ENCODE results near the gene ENTPD2. TPM values are rescaled to one million over a fixed set of nuclear protein-coding genes. Genes with fewer than 3 reads are reported as not detected.
A peak's percentile ranks its signal among the peaks of the same experiment; 100 is the strongest.

ENTPD2 gene
- total RNA-seq (1 to 10 TPM in 8 of 10 donors, under 1 TPM in 2; 0.32 to 2.5 (median 1.6) TPM), polyA plus RNA-seq (1 to 10 TPM in 1 of 2 donors, under 1 TPM in 1; 0.96 to 3.3 TPM)
- long read RNA-seq, donor 1, result 0 reads
- long read RNA-seq, donor 2, result 0 reads
- long read RNA-seq, donor 3, result 0 reads

DNA sequence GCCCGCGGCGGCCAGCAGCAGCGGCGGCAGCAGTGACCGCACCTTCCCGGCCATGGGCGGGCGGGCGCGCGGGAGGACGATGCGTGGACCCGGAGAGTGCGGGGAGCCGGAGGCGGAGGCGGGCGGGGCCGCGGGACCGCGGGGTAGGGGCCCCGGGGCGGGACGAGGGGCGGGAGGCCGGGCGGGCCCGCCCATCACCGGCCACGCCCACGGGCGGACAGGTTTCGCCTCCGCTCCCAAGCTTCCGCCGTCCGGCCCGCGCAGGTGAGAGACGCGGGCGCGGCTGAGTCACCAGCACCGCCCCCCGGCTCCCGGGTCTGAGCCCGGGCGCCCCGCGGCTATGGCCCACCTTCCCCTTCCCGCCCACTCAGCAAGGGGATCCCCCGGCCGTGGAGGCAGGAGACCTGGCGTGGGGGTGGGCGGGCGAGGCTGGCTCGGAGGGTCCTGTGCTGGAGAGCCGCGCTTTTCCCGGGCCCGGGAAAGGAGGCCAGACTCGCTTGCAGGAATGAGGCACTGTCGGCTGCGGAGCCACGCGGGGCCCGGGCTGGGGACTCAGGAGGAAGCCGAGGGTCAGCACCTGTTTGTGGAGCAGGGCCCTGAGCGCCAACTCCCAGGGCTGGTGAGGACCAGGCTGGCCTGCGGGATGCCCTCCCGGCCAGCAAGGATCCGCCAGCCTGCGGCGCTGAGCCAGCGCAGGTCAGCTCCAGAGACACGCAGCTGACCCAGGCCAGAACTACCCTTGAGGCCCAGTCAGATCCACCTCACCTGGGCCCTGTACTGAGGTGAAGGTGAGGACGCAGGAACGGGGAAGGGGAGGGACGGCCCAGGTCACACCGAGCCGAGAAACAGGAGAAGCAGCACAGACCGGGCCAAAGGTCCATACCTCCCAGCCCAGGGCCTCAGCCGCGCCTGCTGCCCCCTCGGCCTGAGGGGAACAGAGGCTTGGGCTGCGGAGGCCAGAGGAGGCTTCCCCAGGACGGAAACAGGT lies at the start of gene ENTPD2:
Gene ENTPD2, minus strand, starts transcription at position 118 of the 988 bp plus-strand sequence. Its CDS starts 64 bp downstream, at position 54.
- H3K27me3 ChIP-seq, result peaks cover 6 to 63% (median 42%) of the 10 kb centered on the region in 7 donors
- peak within 1 kb of the TSS in 9 of 10 donors; percentile 66 to 93 (median 85) for H3K27ac ChIP-seq
- ATAC-seq (peak in 1 of 8 donors; percentile 1), DNase-seq (peak in 1 of 2 donors; percentile 40)
- no peaks in the 10 kb centered on the region for H3K9me3 ChIP-seq
- H3K4me3 ChIP-seq, result peak within 1 kb of the TSS in 9 of 10 donors; percentile 35 to 55 (median 44)
- intact Hi-C loops (cut with DNase I), result no loop called here
- H3K4me1 ChIP-seq, result peaks cover 30 to 50% (median 41%) of the 10 kb centered on the region in 9 donors
- no peaks in the 10 kb centered on the region for H3K36me3 ChIP-seq
- WGBS, 2 donors, result 21 to 28% methylated on average over 67 to 90 of the region's 90 CpGs
- TF ChIP-seq, protein P1, sequence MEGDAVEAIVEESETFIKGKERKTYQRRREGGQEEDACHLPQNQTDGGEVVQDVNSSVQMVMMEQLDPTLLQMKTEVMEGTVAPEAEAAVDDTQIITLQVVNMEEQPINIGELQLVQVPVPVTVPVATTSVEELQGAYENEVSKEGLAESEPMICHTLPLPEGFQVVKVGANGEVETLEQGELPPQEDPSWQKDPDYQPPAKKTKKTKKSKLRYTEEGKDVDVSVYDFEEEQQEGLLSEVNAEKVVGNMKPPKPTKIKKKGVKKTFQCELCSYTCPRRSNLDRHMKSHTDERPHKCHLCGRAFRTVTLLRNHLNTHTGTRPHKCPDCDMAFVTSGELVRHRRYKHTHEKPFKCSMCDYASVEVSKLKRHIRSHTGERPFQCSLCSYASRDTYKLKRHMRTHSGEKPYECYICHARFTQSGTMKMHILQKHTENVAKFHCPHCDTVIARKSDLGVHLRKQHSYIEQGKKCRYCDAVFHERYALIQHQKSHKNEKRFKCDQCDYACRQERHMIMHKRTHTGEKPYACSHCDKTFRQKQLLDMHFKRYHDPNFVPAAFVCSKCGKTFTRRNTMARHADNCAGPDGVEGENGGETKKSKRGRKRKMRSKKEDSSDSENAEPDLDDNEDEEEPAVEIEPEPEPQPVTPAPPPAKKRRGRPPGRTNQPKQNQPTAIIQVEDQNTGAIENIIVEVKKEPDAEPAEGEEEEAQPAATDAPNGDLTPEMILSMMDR (IDR thresholded peaks at IDR 0.05), result no peak

DNA sequence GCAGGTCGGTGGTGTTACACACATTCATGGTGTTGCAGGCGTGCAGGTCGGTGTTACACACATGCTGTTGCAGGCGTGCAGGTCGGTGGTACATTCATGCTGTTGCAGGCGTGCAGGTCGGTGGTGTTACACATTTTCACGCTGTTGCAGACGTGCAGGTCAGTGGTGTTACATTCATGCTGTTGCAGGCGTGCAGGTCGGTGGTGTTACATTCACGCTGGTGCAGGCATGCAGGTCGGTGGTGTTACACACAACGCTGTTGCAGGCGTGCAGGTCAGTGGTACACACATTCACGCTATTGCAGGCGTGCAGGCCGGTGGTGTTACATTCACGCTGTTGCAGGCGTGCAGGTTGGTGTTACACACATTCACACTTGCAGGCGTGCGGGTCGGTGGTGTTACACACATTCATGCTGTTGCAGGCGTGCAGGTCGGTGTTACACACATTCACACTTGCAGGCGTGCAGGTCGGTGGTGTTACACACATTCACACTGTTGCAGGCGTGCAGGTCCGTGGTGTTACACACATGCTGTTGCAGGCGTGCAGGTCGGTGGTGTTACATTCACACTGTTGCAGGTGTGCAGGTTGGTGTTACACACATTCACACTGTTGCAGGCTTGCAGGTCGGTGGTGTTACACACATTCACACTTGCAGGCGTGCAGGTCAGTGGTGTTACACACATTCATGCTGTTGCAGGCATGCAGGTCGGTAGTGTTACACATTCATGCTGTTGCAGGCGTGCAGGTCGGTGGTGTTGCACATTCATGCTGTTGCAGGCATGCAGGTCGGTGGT lies 49.5 kb upstream of the ENTPD2 start:
- ATAC-seq, result no peak
- Histone ChIP-seq H3K27me3 (no peaks in the 10 kb centered on the region), H3K9me3 (no peaks in the 10 kb centered on the region), H3K27ac (no peak overlapping the region), H3K4me1 (no peaks in the 10 kb centered on the region), H3K36me3 (peaks cover 0 to 98% (median 61%) of the 10 kb centered on the region in 9 donors), H3K4me3 (no peak overlapping the region)
- intact Hi-C loops (cut with DNase I), result no loop called here
- TF ChIP-seq, protein P1 (IDR thresholded peaks at IDR 0.05), result no peak
- DNase-seq, result no peak
- WGBS, 2 donors, result 93 to 94% methylated on average over 37 of the region's 37 CpGs

DNA sequence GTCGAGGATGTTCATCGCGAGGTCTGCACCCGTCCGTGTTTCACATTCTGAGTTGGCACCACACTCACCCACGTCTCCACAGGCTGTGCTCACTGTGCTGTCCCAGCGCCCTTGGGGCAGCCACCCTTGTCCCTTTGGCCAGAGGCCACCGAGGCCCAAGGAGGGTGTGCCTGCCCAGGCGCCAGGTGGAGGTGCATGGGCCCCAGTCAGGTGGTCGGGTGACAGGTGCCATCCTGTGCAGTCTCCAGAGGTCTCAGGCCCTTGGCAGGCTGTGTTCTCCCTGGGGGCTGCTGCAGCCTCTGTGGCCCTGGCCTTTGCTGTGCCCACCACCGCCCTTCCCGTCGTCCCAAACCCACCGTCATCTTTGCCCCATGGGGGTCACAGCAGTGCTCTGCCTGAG lies 45.4 kb upstream of the ENTPD2 start:
- no peaks in the 10 kb centered on the region for H3K4me1 ChIP-seq
- no peak overlapping the region for H3K27ac ChIP-seq
- no peak for DNase-seq
- TF ChIP-seq, protein P1 (IDR thresholded peaks at IDR 0.05), result no peak
- intact Hi-C loops (cut with DNase I), result no loop called here
- no peaks in the 10 kb centered on the region for H3K9me3 ChIP-seq
- no peak overlapping the region for H3K4me3 ChIP-seq
- 91 to 96% methylated on average over 14 of the region's 14 CpGs for WGBS, 2 donors
- ATAC-seq, result peak in 4 of 8 donors; percentile 19 to 28 (median 26)
- no peaks in the 10 kb centered on the region for H3K27me3 ChIP-seq
- peaks cover 0 to 96% (median 44%) of the 10 kb centered on the region in 9 donors for H3K36me3 ChIP-seq
